ENCODE results near the gene BID.
"Not testable (repeated sequence)": the region's sequence is repeated elsewhere in the genome, so short reads cannot be mapped to it uniquely, and the experiment has no call there.

Gene BID

GRCh38 chr22:17700778-17701177, 73.5 kb downstream of the BID start:
- Histone ChIP-seq H3K4me2 (ENCODE audit: low read length) (no peak overlapping the region), H3K9me2 (ENCODE audit: low read depth, low read length) (no peaks in the 10 kb centered on the region), H3K9ac (ENCODE audit: low read length) (no peak overlapping the region), H4K20me1 (ENCODE audit: insufficient read depth, low read length) (no peaks in the 10 kb centered on the region), H3K9me3 (ENCODE audit: low read length) (no peaks in the 10 kb centered on the region), H3K4me3 (ENCODE audit: low read depth, low read length, poor library complexity, severe bottlenecking) (no peak overlapping the region), H3K4me1 (ENCODE audit: insufficient read depth, low read length, severe bottlenecking) (peaks cover 2% of the 10 kb centered on the region), H3F3A (ENCODE audit: insufficient read depth, low read length) (no peaks in the 10 kb centered on the region), H3K27ac (ENCODE audit: low read depth, low read length, poor library complexity, severe bottlenecking) (no peak overlapping the region), H3K79me2 (ENCODE audit: insufficient read depth, low read length) (no peaks in the 10 kb centered on the region), H2AFZ (ENCODE audit: low read length) (no peak overlapping the region), H3K27me3 (ENCODE audit: insufficient read depth, low read length) (no peaks in the 10 kb centered on the region), H3K36me3 (ENCODE audit: insufficient read depth, low read length) (peaks cover 47% of the 10 kb centered on the region)
- TF ChIP-seq CTCF (IDR thresholded peaks at IDR 0.05; ENCODE audit: low read length) (no peak), EZH2 (IDR thresholded peaks at IDR 0.05; ENCODE audit: borderline replicate concordance, low read length) (no peak)

GRCh38 chr22:17699696-17700340, 74.5 kb downstream of the BID start:
- Histone ChIP-seq H3K4me1 (ENCODE audit: insufficient read depth, low read length, severe bottlenecking) (no peaks in the 10 kb centered on the region), H4K20me1 (ENCODE audit: insufficient read depth, low read length) (no peaks in the 10 kb centered on the region), H3K27ac (ENCODE audit: low read depth, low read length, poor library complexity, severe bottlenecking) (no peak overlapping the region), H3K9ac (ENCODE audit: low read length) (no peak overlapping the region), H3F3A (ENCODE audit: insufficient read depth, low read length) (no peaks in the 10 kb centered on the region), H3K9me2 (ENCODE audit: low read depth, low read length) (no peaks in the 10 kb centered on the region), H3K9me3 (ENCODE audit: low read length) (no peaks in the 10 kb centered on the region), H3K36me3 (ENCODE audit: insufficient read depth, low read length) (peaks cover 47% of the 10 kb centered on the region), H2AFZ (ENCODE audit: low read length) (no peak overlapping the region), H3K79me2 (ENCODE audit: insufficient read depth, low read length) (no peaks in the 10 kb centered on the region), H3K27me3 (ENCODE audit: insufficient read depth, low read length) (no peaks in the 10 kb centered on the region), H3K4me3 (ENCODE audit: low read depth, low read length, poor library complexity, severe bottlenecking) (no peak overlapping the region), H3K4me2 (ENCODE audit: low read length) (no peak overlapping the region)
- no peak for TF ChIP-seq EZH2 (IDR thresholded peaks at IDR 0.05; ENCODE audit: borderline replicate concordance, low read length)
- TF ChIP-seq CTCF (IDR thresholded peaks at IDR 0.05; ENCODE audit: low read length): no peak

- no peak overlapping the region for H2AFZ ChIP-seq (ENCODE audit: low read length)
- no peak overlapping the region for H3K4me2 ChIP-seq (ENCODE audit: low read length)
- H3K4me3 ChIP-seq (ENCODE audit: low read depth, low read length, poor library complexity, severe bottlenecking): no peak overlapping the region
- no peak for TF ChIP-seq CTCF (IDR thresholded peaks at IDR 0.05; ENCODE audit: low read length)
- H3K79me2 ChIP-seq (ENCODE audit: insufficient read depth, low read length): no peaks in the 10 kb centered on the region
- no peaks in the 10 kb centered on the region for H3K9me3 ChIP-seq (ENCODE audit: low read length)
- no peaks in the 10 kb centered on the region for H3K27me3 ChIP-seq (ENCODE audit: insufficient read depth, low read length)
- H4K20me1 ChIP-seq (ENCODE audit: insufficient read depth, low read length): no peaks in the 10 kb centered on the region
- no peak overlapping the region for H3K9ac ChIP-seq (ENCODE audit: low read length)
- no peaks in the 10 kb centered on the region for H3K4me1 ChIP-seq (ENCODE audit: insufficient read depth, low read length, severe bottlenecking)
- H3K9me2 ChIP-seq (ENCODE audit: low read depth, low read length): no peaks in the 10 kb centered on the region
- H3F3A ChIP-seq (ENCODE audit: insufficient read depth, low read length): no peaks in the 10 kb centered on the region
- no peak overlapping the region for H3K27ac ChIP-seq (ENCODE audit: low read depth, low read length, poor library complexity, severe bottlenecking)
- H3K36me3 ChIP-seq (ENCODE audit: insufficient read depth, low read length): peaks cover 45% of the 10 kb centered on the region
These were observed 75.3 kb downstream of the BID start for GRCh38 chr22:17698948-17699347.

- H3K27ac ChIP-seq (ENCODE audit: low read depth, low read length, poor library complexity, severe bottlenecking); H3K4me3 ChIP-seq (ENCODE audit: low read depth, low read length, poor library complexity, severe bottlenecking); H3F3A ChIP-seq (ENCODE audit: insufficient read depth, low read length); H3K9me3 ChIP-seq (ENCODE audit: low read length); H3K79me2 ChIP-seq (ENCODE audit: insufficient read depth, low read length); H4K20me1 ChIP-seq (ENCODE audit: insufficient read depth, low read length); H3K9me2 ChIP-seq (ENCODE audit: low read depth, low read length); H3K4me1 ChIP-seq (ENCODE audit: insufficient read depth, low read length, severe bottlenecking); H2AFZ ChIP-seq (ENCODE audit: low read length); H3K9ac ChIP-seq (ENCODE audit: low read length); H3K27me3 ChIP-seq (ENCODE audit: insufficient read depth, low read length); H3K4me2 ChIP-seq (ENCODE audit: low read length): not testable (repeated sequence)
- peaks cover 39% of the 10 kb centered on the region for H3K36me3 ChIP-seq (ENCODE audit: insufficient read depth, low read length)
These were observed 76.0 kb downstream of the BID start for GRCh38 chr22:17698276-17698675.

GRCh38 chr22:17697196-17697595, 77.1 kb downstream of the BID start:
- not testable (repeated sequence) for H3K4me1 ChIP-seq (ENCODE audit: insufficient read depth, low read length, severe bottlenecking); H3K27me3 ChIP-seq (ENCODE audit: insufficient read depth, low read length); H4K20me1 ChIP-seq (ENCODE audit: insufficient read depth, low read length); H3K79me2 ChIP-seq (ENCODE audit: insufficient read depth, low read length); H3F3A ChIP-seq (ENCODE audit: insufficient read depth, low read length); H3K4me3 ChIP-seq (ENCODE audit: low read depth, low read length, poor library complexity, severe bottlenecking); H3K4me2 ChIP-seq (ENCODE audit: low read length); H2AFZ ChIP-seq (ENCODE audit: low read length); H3K27ac ChIP-seq (ENCODE audit: low read depth, low read length, poor library complexity, severe bottlenecking); H3K9ac ChIP-seq (ENCODE audit: low read length); H3K9me2 ChIP-seq (ENCODE audit: low read depth, low read length); H3K9me3 ChIP-seq (ENCODE audit: low read length)
- peaks cover 36% of the 10 kb centered on the region for H3K36me3 ChIP-seq (ENCODE audit: insufficient read depth, low read length)
